Measurements from ENCODE around the gene CLMN. TPM values are rescaled to one million over a fixed set of nuclear protein-coding genes. Genes with fewer than 3 reads are reported as not detected.

CLMN gene
- total and polyA plus RNA-seq, 2 donors (not counting 3 experiments of a cell fraction or from before 2014, with no cell fraction given), result 0.72 to 9.6 TPM

DNA sequence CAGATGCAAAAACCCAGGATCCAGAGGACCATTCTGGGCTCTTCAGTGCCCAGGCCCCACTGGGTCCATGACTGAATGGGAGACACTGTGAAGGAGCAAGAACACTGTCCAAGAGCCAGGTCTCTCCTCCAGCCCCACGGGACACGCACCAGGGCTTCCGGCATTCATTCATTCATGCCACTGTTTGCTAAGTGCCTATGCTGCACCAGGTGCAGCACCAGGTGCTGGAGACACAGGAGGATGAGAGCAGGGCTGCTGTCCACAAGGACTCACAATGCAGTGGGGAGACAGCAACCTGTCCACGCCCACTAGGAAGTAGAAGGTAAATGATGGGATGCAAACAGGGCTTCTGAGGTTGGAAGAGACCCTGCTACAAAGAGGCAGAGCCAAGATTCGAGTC is 20.4 kb downstream of the CLMN start:
- no peak overlapping the region for H3K4me2 ChIP-seq (ENCODE audit: insufficient read depth, low read length)
- no peaks in the 10 kb centered on the region for H3K79me2 ChIP-seq (ENCODE audit: control insufficient read depth, insufficient read depth, low read length)
- POLR2A ChIA-PET, result no interaction called here
- no peaks in the 10 kb centered on the region for H3K36me3 ChIP-seq (ENCODE audit: control insufficient read depth in 2 of 2, extremely low read depth in 1 of 2, insufficient read depth in 2 of 2, low read length in 2 of 2)
- FAIRE-seq (no peak), DNase-seq (ENCODE audit: low read depth, low spot score) (no peak)
- intact Hi-C loops (cut with micrococcal nuclease), result no loop called here
- TF ChIP-seq, protein P1, sequence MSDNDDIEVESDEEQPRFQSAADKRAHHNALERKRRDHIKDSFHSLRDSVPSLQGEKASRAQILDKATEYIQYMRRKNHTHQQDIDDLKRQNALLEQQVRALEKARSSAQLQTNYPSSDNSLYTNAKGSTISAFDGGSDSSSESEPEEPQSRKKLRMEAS (IDR thresholded peaks at IDR 0.05; ENCODE audit: insufficient read depth, insufficient read length), result no peak
- TF ChIP-seq EZH2 (IDR thresholded peaks at IDR 0.05; ENCODE audit: borderline replicate concordance, low read depth, low read length, severe bottlenecking) (no peak), GATA2 (IDR thresholded peaks at IDR 0.05; ENCODE audit: insufficient read depth, insufficient read length, low read depth, low read length) (no peak), POLR2AphosphoS5 (IDR thresholded peaks at IDR 0.05; ENCODE audit: insufficient read depth, low read depth, low read length) (no peak), CTCF (IDR thresholded peaks at IDR 0.05; ENCODE audit: extremely low read depth in 1 of 2, insufficient read depth in 1 of 2, low read depth in 1 of 2, low read length in 2 of 2) (no peak)
- no peaks in the 10 kb centered on the region for H3K9me1 ChIP-seq (replicated peaks; ENCODE audit: control insufficient read depth, extremely low read depth, insufficient read depth, low read length)
- H3K4me3 ChIP-seq (replicated peaks in 1 of 3; ENCODE audit: insufficient read depth in 1 of 3, low read depth in 1 of 3, low read length in 3 of 3), result no peak overlapping the region
- H2AFZ ChIP-seq (ENCODE audit: low read depth, low read length), result no peak overlapping the region
- H3K27me3 ChIP-seq (ENCODE audit: control insufficient read depth in 2 of 2, insufficient read depth in 2 of 2, low read length in 2 of 2), result no peaks in the 10 kb centered on the region
- no peaks in the 10 kb centered on the region for H3K9me3 ChIP-seq (replicated peaks; ENCODE audit: control insufficient read depth, insufficient read depth, low read length)
- dilution Hi-C loops (cut with MboI; ENCODE audit: extremely low pct_ligation_motif_present, low sequenced_read_pairs), result no loop called here
- CTCF ChIA-PET, result no interaction called here
- H3K4me1 ChIP-seq (ENCODE audit: control insufficient read depth, extremely low read depth, insufficient read depth, low read length), result peaks cover 5% of the 10 kb centered on the region
- H3K27ac ChIP-seq (ENCODE audit: insufficient read depth, low read depth, low read length), result no peak overlapping the region
- H3K9ac ChIP-seq (replicated peaks; ENCODE audit: extremely low read depth, insufficient read depth, low read length), result no peak overlapping the region
- no TSS peak for BruUV-seq (replicated peaks)
- no peaks in the 10 kb centered on the region for H4K20me1 ChIP-seq (replicated peaks; ENCODE audit: control insufficient read depth, extremely low read depth, insufficient read depth, low read length)

DNA sequence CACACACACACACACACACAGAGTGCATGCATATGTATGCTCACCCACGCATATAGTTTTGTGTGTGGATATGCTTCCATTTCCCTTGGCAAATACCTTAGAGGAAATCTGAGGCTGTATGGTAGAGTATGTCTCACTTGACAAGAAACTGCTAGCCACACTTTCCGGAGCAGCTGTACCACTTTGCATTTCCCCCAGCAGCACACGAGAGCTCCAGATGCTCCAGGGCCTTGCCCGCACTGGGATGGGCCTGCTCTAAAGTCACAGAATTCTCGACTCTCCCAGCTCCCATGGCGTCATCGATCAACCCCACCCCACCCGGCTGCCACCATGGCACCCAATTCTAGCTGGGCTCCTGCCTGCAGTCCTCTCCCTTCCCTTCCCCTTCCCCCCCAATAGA is 21.9 kb downstream of the CLMN start:
- dilution Hi-C loops (cut with MboI; ENCODE audit: extremely low pct_ligation_motif_present, low sequenced_read_pairs), result no loop called here
- FAIRE-seq (no peak), DNase-seq (ENCODE audit: low read depth, low spot score) (no peak)
- Histone ChIP-seq H3K36me3 (ENCODE audit: control insufficient read depth in 2 of 2, extremely low read depth in 1 of 2, insufficient read depth in 2 of 2, low read length in 2 of 2) (no peaks in the 10 kb centered on the region), H3K27me3 (ENCODE audit: control insufficient read depth in 2 of 2, insufficient read depth in 2 of 2, low read length in 2 of 2) (no peaks in the 10 kb centered on the region), H3K4me1 (ENCODE audit: control insufficient read depth, extremely low read depth, insufficient read depth, low read length) (peaks cover 5% of the 10 kb centered on the region), H3K79me2 (ENCODE audit: control insufficient read depth, insufficient read depth, low read length) (no peaks in the 10 kb centered on the region), H3K4me2 (ENCODE audit: insufficient read depth, low read length) (no peak overlapping the region), H2AFZ (ENCODE audit: low read depth, low read length) (no peak overlapping the region), H3K27ac (ENCODE audit: insufficient read depth, low read depth, low read length) (no peak overlapping the region), H3K4me3 (replicated peaks in 1 of 3; ENCODE audit: insufficient read depth in 1 of 3, low read depth in 1 of 3, low read length in 3 of 3) (no peak overlapping the region), H3K9me1 (replicated peaks; ENCODE audit: control insufficient read depth, extremely low read depth, insufficient read depth, low read length) (no peaks in the 10 kb centered on the region), H4K20me1 (replicated peaks; ENCODE audit: control insufficient read depth, extremely low read depth, insufficient read depth, low read length) (no peaks in the 10 kb centered on the region), H3K9ac (replicated peaks; ENCODE audit: extremely low read depth, insufficient read depth, low read length) (no peak overlapping the region), H3K9me3 (replicated peaks; ENCODE audit: control insufficient read depth, insufficient read depth, low read length) (no peaks in the 10 kb centered on the region)
- CTCF ChIA-PET, result no interaction called here
- TF ChIP-seq GATA2 (IDR thresholded peaks at IDR 0.05; ENCODE audit: insufficient read depth, insufficient read length, low read depth, low read length) (no peak), EZH2 (IDR thresholded peaks at IDR 0.05; ENCODE audit: borderline replicate concordance, low read depth, low read length, severe bottlenecking) (no peak), MYC (IDR thresholded peaks at IDR 0.05; ENCODE audit: low read depth, low read length) (no peak), POLR2AphosphoS5 (IDR thresholded peaks at IDR 0.05; ENCODE audit: insufficient read depth, low read depth, low read length) (no peak), CTCF (IDR thresholded peaks at IDR 0.05; ENCODE audit: extremely low read depth in 1 of 2, insufficient read depth in 1 of 2, low read depth in 1 of 2, low read length in 2 of 2) (no peak), FOS (IDR thresholded peaks at IDR 0.05; ENCODE audit: borderline replicate concordance, insufficient read depth, low read length) (no peak), POLR2A (IDR thresholded peaks at IDR 0.05; ENCODE audit: low read depth, low read length) (no peak), JUN (IDR thresholded peaks at IDR 0.05; ENCODE audit: borderline replicate concordance, insufficient read depth, insufficient read length, low read depth) (no peak)
- TF ChIP-seq, protein P1 (IDR thresholded peaks at IDR 0.05; ENCODE audit: insufficient read depth, insufficient read length), result no peak
- BruUV-seq (replicated peaks), result no TSS peak
- intact Hi-C loops (cut with micrococcal nuclease), result no loop called here
- POLR2A ChIA-PET, result no interaction called here
